CD4-positive, alpha-beta T cell (primary cell): Measurements from ENCODE around the gene SLC39A9. TPM values are rescaled to one million over a fixed set of nuclear protein-coding genes. Genes with fewer than 3 reads are reported as not detected.

Experiments
- ATAC-seq: fragments of 200-7000 bp; cut with Tn5 transposase; one replicate; pipeline ENCODE4 v1.10.0; 2022; ENCODE audit warnings: mild to moderate bottlenecking; ENCODE audit not compliant: poor library complexity
- CTCF ChIA-PET: fragments of 350-600 bp; sonication (Branson Sonifier 250); formaldehyde crosslinking; loops from one replicate; lab custom pipeline; 2021; ENCODE audit warnings: antibody characterized with exemption, inconsistent platforms; lab: Charles Lee
- POLR2A ChIA-PET: fragments of 350-600 bp; sonication (Branson Sonifier 250); formaldehyde crosslinking; loops from one replicate; lab custom pipeline; 2021; ENCODE audit warnings: antibody characterized with exemption, inconsistent platforms; lab: Charles Lee
- DNase-seq, 14 experiments: peaks; one replicate each; pipeline ENCODE4 v3.0.0-alpha.2; 2013 to 2020; ENCODE audit warnings: mixed read lengths in 2 of 14
- H3K27ac ChIP-seq, 2 donors: one replicate each; pipeline versions ENCODE4 v1.5.1 to v1.7.0; 2013; ENCODE audit warnings: low read length in 2 of 2, low read depth in 1 of 2, mild to moderate bottlenecking in 1 of 2
- H3K27me3 ChIP-seq, 2 experiments: 1 replicate in 1 of 2; 2 replicates in 1 of 2; pipeline versions ENCODE4 v1.6.1 to v1.7.0; 2013; ENCODE audit warnings: low read length in 2 of 2, control low read depth in 1 of 2, mild to moderate bottlenecking in 1 of 2, moderate library complexity in 1 of 2; ENCODE audit not compliant: insufficient read depth in 2 of 2, control insufficient read depth in 1 of 2
- H3K36me3 ChIP-seq: one replicate; pipeline ENCODE4 v1.6.1; 2013; ENCODE audit warnings: low read length, control low read depth; ENCODE audit not compliant: insufficient read depth
- H3K4me1 ChIP-seq: one replicate; pipeline ENCODE4 v1.6.1; 2013; ENCODE audit warnings: low read length, control low read depth; ENCODE audit not compliant: insufficient read depth
- H3K4me3 ChIP-seq: one replicate; pipeline ENCODE4 v1.5.1; 2013; ENCODE audit warnings: mild to moderate bottlenecking, low read length, moderate library complexity
- H3K9me3 ChIP-seq, 2 experiments: 1 replicate in 1 of 2; 2 replicates in 1 of 2; pipeline versions ENCODE4 v1.6.1 to v1.7.0; 2013; ENCODE audit warnings: low read length in 2 of 2, mild to moderate bottlenecking in 2 of 2, control low read depth in 1 of 2, moderate library complexity in 1 of 2; ENCODE audit not compliant: control insufficient read depth in 1 of 2, insufficient read depth in 1 of 2
- H3K27ac Mint-ChIP-seq: one replicate; pipeline ENCODE4 v1.8.0; 2020; ENCODE audit warnings: mixed read lengths
- H3K27me3 Mint-ChIP-seq: one replicate; pipeline ENCODE4 v1.8.0; 2021; ENCODE audit warnings: mixed read lengths
- H3K36me3 Mint-ChIP-seq: one replicate; pipeline ENCODE4 v1.8.0; 2021; ENCODE audit warnings: low read depth, mixed read lengths
- H3K4me1 Mint-ChIP-seq: one replicate; pipeline ENCODE4 v1.8.0; 2021; ENCODE audit warnings: low read depth, mixed read lengths
- H3K4me3 Mint-ChIP-seq: one replicate; pipeline ENCODE4 v1.8.0; 2020; ENCODE audit warnings: mild to moderate bottlenecking, mixed read lengths
- H3K9me3 Mint-ChIP-seq: one replicate; pipeline ENCODE4 v1.8.0; 2020; ENCODE audit warnings: mixed read lengths
- CTCF ChIP-seq: fragments of 200-600 bp; IDR thresholded peaks from one replicate; pipeline ENCODE4 v1.8.0; 2022; ENCODE audit warnings: antibody characterized with exemption, mild to moderate bottlenecking
- intact Hi-C, 2 experiments: fragments of 100-400 bp; cut with DNase I in 1 of 2; cut with micrococcal nuclease in 1 of 2; formaldehyde crosslinking; loops; one replicate each; pipeline versions ENCODE4 v1.15.1 to v1.9.0; 2023 to 2025; cut with DNase I, micrococcal nuclease
- polyA plus RNA-seq, 2 donors: library from polyadenylated mRNA; unstranded; fragments of 120-200 nt; gene quantifications; one replicate each; pipeline ENCODE4 v1.2.1, GENCODE V29; 2013
- total RNA-seq, 174 experiments: library from RNA in 2 of 174; stranded (reverse) in 2 of 174; gene quantifications; one replicate each; pipeline ENCODE4 v1.2.3 and lab custom pipeline; 2021 to 2026

The SLC39A9 gene
- total RNA-seq, result 10 to 100 TPM; 19.5 to 20.5 TPM
- 23.1 TPM for polyA plus RNA-seq (2013, experiment 1 of 2)
- 23.6 TPM for polyA plus RNA-seq (2013, experiment 2 of 2)
- total RNA-seq (lab: John Stamatoyannopoulos, UW), result 36.6 to 133 (median 82.9) reads per million in 172 experiments

- Histone ChIP-seq H3K36me3 (peaks cover 28% of the 10 kb centered on the region), H3K9me3 (no peaks in the 10 kb centered on the region), H3K27ac (peak within 1 kb of the TSS; percentile 82 to 92), H3K27me3 (no peaks in the 10 kb centered on the region), H3K4me3 (peak within 1 kb of the TSS; percentile 94), H3K4me1 (peaks cover 53% of the 10 kb centered on the region)
- Mint-ChIP-seq H3K36me3 (peaks cover 54% of the 10 kb centered on the region), H3K4me3 (peak within 1 kb of the TSS; percentile 96), H3K9me3 (no peaks in the 10 kb centered on the region), H3K27ac (peak within 1 kb of the TSS; percentile 99), H3K4me1 (peaks cover 85% of the 10 kb centered on the region), H3K27me3 (no peaks in the 10 kb centered on the region)
- ATAC-seq, result peak; percentile 84
- peak; percentile 90 to 98 (median 93) for DNase-seq
- no peak for TF ChIP-seq CTCF
- ChIA-PET CTCF (interaction anchor here (1.3 to 1.9 kb wide), 3 partner anchors 62 to 269 kb away, joined by 3 to 4 read pairs (median 3); no protein-coding TSS in a partner anchor), POLR2A (interaction anchor here (0.7 to 2.8 kb wide), 19 partner anchors 10 to 1581 kb away, joined by 3 to 33 read pairs (median 5); partner anchors contain the start of genes COX16, DCAF5, EXD2 and MAP3K9)
- intact Hi-C loops, result loop anchor here (2.0 to 10.0 kb wide), 9 partner anchors 207 to 1924 kb away; partner anchors contain the start of genes DCAF5 (in 2 of the 2), SRSF5 (in 2 of the 2), COX16 (in 1 of the 2) and MED6 (in 1 of the 2)
These were observed at the start of gene SLC39A9, which contains the start of gene ERH for GRCh38 chr14:69398053-69398817. SLC39A9 (plus strand) TSS chr14:69398692; CDS start chr14:69399370, 678 bp downstream. ERH (minus strand) TSS chr14:69398299; CDS start chr14:69398233, 66 bp downstream.

GRCh38 chr14:69349091-69349777 lies 49.3 kb upstream of the SLC39A9 start:
- Histone ChIP-seq H3K4me1 (peaks cover 5% of the 10 kb centered on the region), H3K36me3 (no peaks in the 10 kb centered on the region), H3K27ac (no peak overlapping the region), H3K4me3 (no peak overlapping the region), H3K27me3 (peaks cover 0 to 4% of the 10 kb centered on the region in 2 experiments), H3K9me3 (peaks cover 0 to 4% of the 10 kb centered on the region in 2 experiments)
- ATAC-seq (no peak), DNase-seq (no peak)
- Mint-ChIP-seq H3K36me3 (no peaks in the 10 kb centered on the region), H3K9me3 (no peaks in the 10 kb centered on the region), H3K27me3 (peaks cover 8% of the 10 kb centered on the region), H3K4me1 (peaks cover 2% of the 10 kb centered on the region), H3K27ac (no peak overlapping the region), H3K4me3 (no peak overlapping the region)
- ChIA-PET CTCF (no interaction called here), POLR2A (no interaction called here)
- intact Hi-C loops, result no loop called here
- no peak for TF ChIP-seq CTCF

GRCh38 chr14:69350892-69351291 lies 47.6 kb upstream of the SLC39A9 start:
- H3K27me3 Mint-ChIP-seq, result peaks cover 8% of the 10 kb centered on the region
- no peak overlapping the region for H3K4me3 ChIP-seq
- no peak overlapping the region for H3K4me3 Mint-ChIP-seq
- peaks cover 9% of the 10 kb centered on the region for H3K4me1 Mint-ChIP-seq
- peaks cover 0 to 4% of the 10 kb centered on the region in 2 experiments for H3K27me3 ChIP-seq
- H3K9me3 Mint-ChIP-seq, result no peaks in the 10 kb centered on the region
- no peak for ATAC-seq
- POLR2A ChIA-PET, result no interaction called here
- H3K27ac ChIP-seq, result no peak overlapping the region
- DNase-seq, result no peak
- H3K36me3 ChIP-seq, result no peaks in the 10 kb centered on the region
- H3K27ac Mint-ChIP-seq, result no peak overlapping the region
- H3K9me3 ChIP-seq, result peaks cover 0 to 4% of the 10 kb centered on the region in 2 experiments
- intact Hi-C loops, result no loop called here
- CTCF ChIA-PET, result no interaction called here
- TF ChIP-seq CTCF, result no peak
- H3K36me3 Mint-ChIP-seq, result no peaks in the 10 kb centered on the region
- peaks cover 17% of the 10 kb centered on the region for H3K4me1 ChIP-seq
